ENCODE measurements around the gene ATAD3C.

DNA sequence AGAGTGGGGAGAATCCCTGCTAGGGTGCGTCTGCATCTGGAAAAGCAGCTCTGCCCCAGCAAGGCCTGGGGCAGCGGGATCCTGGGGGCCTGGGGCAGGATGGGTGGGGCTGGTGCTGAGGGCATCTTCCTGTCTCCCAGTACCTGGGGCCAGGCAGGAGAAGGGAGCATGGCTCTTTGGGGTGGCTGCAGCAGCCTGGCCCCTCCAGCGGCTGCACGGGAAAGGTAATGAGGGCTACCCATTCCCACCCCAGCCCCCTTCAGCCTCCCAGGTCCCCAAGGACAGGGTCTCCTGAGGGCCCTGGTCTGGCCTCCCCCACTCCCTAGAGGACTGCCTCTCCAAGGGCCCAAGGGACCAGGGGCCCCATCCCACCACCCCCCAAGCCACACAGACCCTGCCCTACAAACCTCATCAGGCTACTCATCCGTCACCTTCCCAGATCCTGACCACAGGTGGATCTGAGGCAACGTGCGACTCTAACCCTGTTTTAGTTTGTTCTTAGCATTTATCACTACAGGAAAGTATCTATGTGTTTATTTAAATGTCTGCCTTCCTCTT lies 27.5 kb upstream of the ATAD3C start:
- TF ChIP-seq, protein P1, sequence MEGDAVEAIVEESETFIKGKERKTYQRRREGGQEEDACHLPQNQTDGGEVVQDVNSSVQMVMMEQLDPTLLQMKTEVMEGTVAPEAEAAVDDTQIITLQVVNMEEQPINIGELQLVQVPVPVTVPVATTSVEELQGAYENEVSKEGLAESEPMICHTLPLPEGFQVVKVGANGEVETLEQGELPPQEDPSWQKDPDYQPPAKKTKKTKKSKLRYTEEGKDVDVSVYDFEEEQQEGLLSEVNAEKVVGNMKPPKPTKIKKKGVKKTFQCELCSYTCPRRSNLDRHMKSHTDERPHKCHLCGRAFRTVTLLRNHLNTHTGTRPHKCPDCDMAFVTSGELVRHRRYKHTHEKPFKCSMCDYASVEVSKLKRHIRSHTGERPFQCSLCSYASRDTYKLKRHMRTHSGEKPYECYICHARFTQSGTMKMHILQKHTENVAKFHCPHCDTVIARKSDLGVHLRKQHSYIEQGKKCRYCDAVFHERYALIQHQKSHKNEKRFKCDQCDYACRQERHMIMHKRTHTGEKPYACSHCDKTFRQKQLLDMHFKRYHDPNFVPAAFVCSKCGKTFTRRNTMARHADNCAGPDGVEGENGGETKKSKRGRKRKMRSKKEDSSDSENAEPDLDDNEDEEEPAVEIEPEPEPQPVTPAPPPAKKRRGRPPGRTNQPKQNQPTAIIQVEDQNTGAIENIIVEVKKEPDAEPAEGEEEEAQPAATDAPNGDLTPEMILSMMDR (conservative IDR thresholded peaks at IDR 0.05 in 1 of 2, IDR thresholded peaks at IDR 0.05 in 1 of 2; ENCODE audit: low read depth in 1 of 2, low read length in 2 of 2) = no peak
- no peak for TF ChIP-seq EZH2 (IDR thresholded peaks at IDR 0.05; ENCODE audit: low read length, missing control alignments)
